IMR-90 (cell line): ENCODE measurements around the gene RLN3. TPM values are rescaled to one million over a fixed set of nuclear protein-coding genes. Genes with fewer than 3 reads are reported as not detected.
A peak's percentile ranks its signal among the peaks of the same experiment; 100 is the strongest.

Source experiments
- ATAC-seq: fragments of 200-7000 bp; cut with Tn5 transposase; 2 replicates; pipeline ENCODE4 v1.9.1; 2020; ENCODE audit warnings: low read depth, mild to moderate bottlenecking, moderate library complexity
- BruUV-seq: library from RNA; stranded (reverse); fragments of 400-500 nt; replicated peaks from 2 replicates; lab custom pipeline; 2021; lab: Mats Ljungman, UMichigan
- CTCF ChIA-PET: fragments of 300-600 bp; formaldehyde crosslinking; extraction: SDS; loops from one replicate; lab custom pipeline; 2021; ENCODE audit warnings: antibody characterized with exemption; lab: Yijun Ruan, JAX
- POLR2A ChIA-PET: fragments of 300-600 bp; sonication (Branson Sonifier 250); formaldehyde crosslinking; loops from one replicate; lab custom pipeline; 2022; ENCODE audit warnings: antibody characterized with exemption; ENCODE audit not compliant: unreplicated experiment; lab: Charles Lee
- DNase-seq: peaks from one replicate; pipeline ENCODE4 v3.0.0; 2013
- H2AFZ ChIP-seq: replicated peaks from 2 replicates; pipeline ENCODE3; 2013; ENCODE audit warnings: low read length, mild to moderate bottlenecking; ENCODE audit not compliant: poor library complexity
- H2AK5ac ChIP-seq: 2 replicates; pipeline ENCODE4 v1.6.1; 2013; ENCODE audit warnings: low read depth, low read length, inconsistent platforms
- H2AK9ac ChIP-seq: replicated peaks from 2 replicates; pipeline ENCODE3; 2013; ENCODE audit warnings: mild to moderate bottlenecking, low read depth, low read length, moderate library complexity; ENCODE audit not compliant: poor library complexity
- H2BK120ac ChIP-seq: 2 replicates; pipeline ENCODE4 v1.6.1; 2013; ENCODE audit warnings: low read depth, low read length, inconsistent platforms
- H2BK15ac ChIP-seq: 3 replicates; pipeline ENCODE4 v1.6.1; 2013; ENCODE audit warnings: low read depth, low read length, inconsistent platforms
- H2BK20ac ChIP-seq: 2 replicates; pipeline ENCODE4 v1.6.1; 2013; ENCODE audit warnings: low read depth, mild to moderate bottlenecking, inconsistent platforms, low read length, moderate library complexity
- H2BK5ac ChIP-seq: 2 replicates; pipeline ENCODE4 v1.6.1; 2013; ENCODE audit warnings: mild to moderate bottlenecking, low read depth, low read length, inconsistent platforms; ENCODE audit not compliant: poor library complexity, severe bottlenecking
- H3K14ac ChIP-seq: replicated peaks from 2 replicates; pipeline ENCODE4 v1.6.1; 2013; ENCODE audit warnings: low read depth, low read length, inconsistent platforms
- H3K18ac ChIP-seq: 2 replicates; pipeline ENCODE4 v1.6.1; 2013; ENCODE audit warnings: low read depth, low read length, control low read depth
- H3K23ac ChIP-seq: 2 replicates; pipeline ENCODE4 v1.6.1; 2013; ENCODE audit warnings: low read depth, low read length, inconsistent platforms
- H3K27ac ChIP-seq: 2 replicates; pipeline ENCODE4 v1.5.1; 2013; ENCODE audit warnings: mild to moderate bottlenecking, control low read depth, low read length; ENCODE audit not compliant: insufficient read depth
- H3K27me3 ChIP-seq: 2 replicates; pipeline ENCODE4 v1.6.1; 2013; ENCODE audit warnings: low read length; ENCODE audit not compliant: control insufficient read depth, insufficient read depth
- H3K36me3 ChIP-seq: 2 replicates; pipeline ENCODE4 v1.6.1; 2013; ENCODE audit warnings: low read length, mixed read lengths; ENCODE audit not compliant: control insufficient read depth, insufficient read depth
- H3K4ac ChIP-seq: 2 replicates; pipeline ENCODE4 v1.6.1; 2013; ENCODE audit warnings: low read depth, low read length, inconsistent platforms
- H3K4me1 ChIP-seq: 2 replicates; pipeline ENCODE4 v1.6.1; 2013; ENCODE audit warnings: low read length, mixed read lengths; ENCODE audit not compliant: control insufficient read depth, insufficient read depth
- H3K4me2 ChIP-seq: 2 replicates; pipeline ENCODE4 v1.6.1; 2013; ENCODE audit warnings: low read depth, mild to moderate bottlenecking, control low read depth, low read length, moderate library complexity
- H3K4me3 ChIP-seq: 2 replicates; pipeline ENCODE4 v1.5.1; 2013; ENCODE audit warnings: low read depth, mild to moderate bottlenecking, control low read depth, low read length, moderate library complexity; ENCODE audit not compliant: insufficient read depth
- H3K56ac ChIP-seq: 2 replicates; pipeline ENCODE4 v1.6.1; 2013; ENCODE audit warnings: low read length, inconsistent platforms; ENCODE audit not compliant: insufficient read depth; ENCODE audit errors: extremely low read depth
- H3K79me1 ChIP-seq, 2 experiments: 2 replicates each; pipeline ENCODE4 v1.6.1; 2013; ENCODE audit warnings: low read length in 2 of 2, inconsistent platforms in 1 of 2, low read depth in 1 of 2
- H3K9ac ChIP-seq: 2 replicates; pipeline ENCODE4 v1.6.1; 2013; ENCODE audit warnings: low read depth, low read length, control low read depth
- H3K9me1 ChIP-seq: 2 replicates; pipeline ENCODE4 v1.6.1; 2013; ENCODE audit warnings: low read length, inconsistent platforms; ENCODE audit not compliant: insufficient read depth
- H3K9me3 ChIP-seq: 2 replicates; pipeline ENCODE4 v1.6.1; 2013; ENCODE audit warnings: low read length; ENCODE audit not compliant: control insufficient read depth, insufficient read depth
- H4K20me1 ChIP-seq: 2 replicates; pipeline ENCODE4 v1.6.1; 2013; ENCODE audit warnings: low read length, inconsistent platforms; ENCODE audit not compliant: insufficient read depth
- H4K5ac ChIP-seq: 2 replicates; pipeline ENCODE4 v1.6.1; 2013; ENCODE audit warnings: mild to moderate bottlenecking, low read depth, low read length, control low read depth
- H4K8ac ChIP-seq, 2 experiments: 2 replicates each; pipeline ENCODE4 v1.6.1; 2013; ENCODE audit warnings: low read depth in 2 of 2, low read length in 2 of 2, control low read depth in 1 of 2, inconsistent platforms in 1 of 2
- H4K91ac ChIP-seq: 2 replicates; pipeline ENCODE4 v1.6.1; 2013; ENCODE audit warnings: low read depth, low read length, inconsistent platforms; ENCODE audit not compliant: insufficient read depth
- BHLHE40 ChIP-seq: fragments of 150-350 bp; IDR thresholded peaks from 2 replicates; pipeline ENCODE4 v1.6.1; 2016; ENCODE audit warnings: mild to moderate bottlenecking, low read depth, low read length
- CEBPB ChIP-seq: IDR thresholded peaks from 2 replicates; pipeline ENCODE4 v1.6.1; 2012; ENCODE audit warnings: low read depth, low read length, improper control_type of control experiment
- CHD1 ChIP-seq: IDR thresholded peaks from 2 replicates; pipeline ENCODE4 v1.6.1; 2012; ENCODE audit warnings: low read depth, low read length, improper control_type of control experiment
- FOS ChIP-seq: fragments of 150-350 bp; IDR thresholded peaks from 2 replicates; pipeline ENCODE4 v1.6.1; 2016; ENCODE audit warnings: low read depth, low read length
- MAZ ChIP-seq: IDR thresholded peaks from 2 replicates; pipeline ENCODE4 v1.6.1; 2012; ENCODE audit warnings: low read depth, mild to moderate bottlenecking, low read length, improper control_type of control experiment, moderate library complexity, borderline replicate concordance
- MXI1 ChIP-seq: IDR thresholded peaks from 2 replicates; pipeline ENCODE4 v1.6.1; 2012; ENCODE audit warnings: low read depth, mild to moderate bottlenecking, low read length, moderate library complexity, borderline replicate concordance
- POLR2A ChIP-seq: IDR thresholded peaks from 2 replicates; pipeline ENCODE4 v1.6.1; 2012; ENCODE audit warnings: mild to moderate bottlenecking, low read depth, low read length
- RAD21 ChIP-seq: IDR thresholded peaks from 2 replicates; pipeline ENCODE4 v1.6.1; 2012; ENCODE audit warnings: low read length, improper control_type of control experiment
- RFX5 ChIP-seq: IDR thresholded peaks from 2 replicates; pipeline ENCODE4 v1.8.0; 2012; ENCODE audit warnings: low read depth, mild to moderate bottlenecking, low read length, moderate library complexity
- WGBS, 2 experiments: methylation state at CpG; one replicate each; pipeline versions ENCODE4 v1.1.5 to v1.1.7; 2013; ENCODE audit warnings: missing lambda C conversion rate in 2 of 2; ENCODE audit not compliant: insufficient read length in 1 of 2; ENCODE audit errors: extremely low coverage in 2 of 2; 5-methylcytosine and 5-hydroxymethylcytosine counted together
- dilution Hi-C: fragments of 300-500 bp; cut with HindIII; formaldehyde crosslinking; loops from one replicate; pipeline ENCODE4 v1.14.3; 2018; ENCODE audit warnings: low sequenced_read_pairs; ENCODE audit not compliant: unreplicated experiment
- in situ Hi-C: fragments of 300-500 bp; cut with MboI; formaldehyde crosslinking; loops from 3 replicates; pipeline ENCODE4 v1.14.3; 2019; ENCODE audit warnings: low sequenced_read_pairs, inconsistent platforms, mixed read lengths
- intact Hi-C: fragments of 100-400 bp; cut with micrococcal nuclease; formaldehyde crosslinking; loops from 2 replicates; pipeline ENCODE4 v1.10.0; 2022
- polyA plus RNA-seq, 3 experiments: library from polyadenylated mRNA; depleted of rRNA; stranded (reverse); fragments of >200 nt; gene quantifications; 2 replicates each; pipeline ENCODE4 v1.2.3, GENCODE V29; 2012; ENCODE audit warnings: low replicate concordance in 1 of 3
- total RNA-seq: library from RNA; depleted of rRNA; stranded (reverse); fragments of >200 nt; gene quantifications from 2 replicates; pipeline ENCODE4 v1.2.3, GENCODE V29; 2012
- TF ChIP-seq, protein P1 (sequence below): fragments of 150-350 bp; IDR thresholded peaks from 2 replicates; pipeline ENCODE4 v1.6.1; 2017; ENCODE audit warnings: mild to moderate bottlenecking, antibody characterized with exemption, low read length, low read depth
- TF ChIP-seq, protein P2 (sequence below): fragments of 150-350 bp; IDR thresholded peaks from 2 replicates; pipeline ENCODE4 v1.6.1; 2016; ENCODE audit warnings: low read depth, mild to moderate bottlenecking, low read length, moderate library complexity, borderline replicate concordance

Gene RLN3
- total and polyA plus RNA-seq, 2 of the 4 experiments (the other 2 are of a cell fraction): not detected

DNA sequence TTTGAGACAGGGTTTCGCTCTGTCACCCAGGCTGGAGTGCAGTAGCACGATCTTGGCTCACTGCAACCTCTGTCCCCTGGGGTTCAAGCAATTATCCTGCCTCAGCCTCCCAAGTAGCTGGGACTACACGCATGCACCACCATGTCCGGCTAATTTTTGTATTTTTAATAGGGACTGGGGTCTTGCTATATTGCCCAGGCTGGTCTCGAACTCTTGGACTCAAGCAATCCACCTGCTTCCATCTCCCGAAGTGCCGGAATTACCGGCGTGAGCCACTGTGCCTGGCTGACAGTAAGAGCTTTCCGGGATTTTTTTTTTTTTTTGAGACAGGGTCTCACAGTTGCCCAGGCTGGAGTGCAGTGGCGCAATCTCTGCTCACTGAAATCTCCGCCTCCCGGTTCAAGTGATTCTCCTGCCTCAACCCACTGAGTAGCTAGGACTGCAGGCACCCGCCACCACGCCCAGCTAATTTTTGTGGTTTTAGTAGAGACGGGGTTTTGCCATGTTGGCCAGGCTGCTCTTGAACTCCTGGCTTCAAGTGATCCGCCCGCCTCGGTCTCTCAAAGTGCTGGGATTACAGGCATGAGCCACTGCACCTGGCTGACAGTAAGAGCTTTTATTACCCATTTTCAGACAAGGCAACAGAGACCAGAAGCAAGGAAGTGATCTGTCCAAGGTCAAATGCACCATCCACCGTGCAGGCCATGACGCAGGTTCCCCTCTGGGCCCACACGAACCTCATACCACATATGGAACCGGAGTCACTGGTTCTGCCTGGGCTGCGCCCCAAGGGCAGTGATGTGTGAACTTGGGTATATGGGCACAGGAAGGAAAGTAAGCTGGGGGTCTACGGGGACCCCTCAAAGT, 42.8 kb upstream of the RLN3 start:
- no peaks in the 10 kb centered on the region for H4K20me1 ChIP-seq

More for the DNA sequence above, 42.8 kb upstream of the RLN3 start:
- dilution Hi-C loops: no loop called here
- TF ChIP-seq FOS (no peak), BHLHE40 (no peak), POLR2A (no peak), MAZ (no peak), RAD21 (no peak), MXI1 (no peak), CEBPB (no peak), CHD1 (no peak), RFX5 (no peak)
- TF ChIP-seq, protein P1, sequence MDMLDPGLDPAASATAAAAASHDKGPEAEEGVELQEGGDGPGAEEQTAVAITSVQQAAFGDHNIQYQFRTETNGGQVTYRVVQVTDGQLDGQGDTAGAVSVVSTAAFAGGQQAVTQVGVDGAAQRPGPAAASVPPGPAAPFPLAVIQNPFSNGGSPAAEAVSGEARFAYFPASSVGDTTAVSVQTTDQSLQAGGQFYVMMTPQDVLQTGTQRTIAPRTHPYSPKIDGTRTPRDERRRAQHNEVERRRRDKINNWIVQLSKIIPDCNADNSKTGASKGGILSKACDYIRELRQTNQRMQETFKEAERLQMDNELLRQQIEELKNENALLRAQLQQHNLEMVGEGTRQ: no peak
- TF ChIP-seq, protein P2, sequence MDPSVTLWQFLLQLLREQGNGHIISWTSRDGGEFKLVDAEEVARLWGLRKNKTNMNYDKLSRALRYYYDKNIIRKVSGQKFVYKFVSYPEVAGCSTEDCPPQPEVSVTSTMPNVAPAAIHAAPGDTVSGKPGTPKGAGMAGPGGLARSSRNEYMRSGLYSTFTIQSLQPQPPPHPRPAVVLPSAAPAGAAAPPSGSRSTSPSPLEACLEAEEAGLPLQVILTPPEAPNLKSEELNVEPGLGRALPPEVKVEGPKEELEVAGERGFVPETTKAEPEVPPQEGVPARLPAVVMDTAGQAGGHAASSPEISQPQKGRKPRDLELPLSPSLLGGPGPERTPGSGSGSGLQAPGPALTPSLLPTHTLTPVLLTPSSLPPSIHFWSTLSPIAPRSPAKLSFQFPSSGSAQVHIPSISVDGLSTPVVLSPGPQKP: no peak
- POLR2A ChIA-PET: no interaction called here
- peaks cover 11% of the 10 kb centered on the region for H3K9me1 ChIP-seq
- no peak overlapping the region for H3K4me2 ChIP-seq
- ATAC-seq (no peak), DNase-seq (no peak)
- no peak overlapping the region for H4K8ac ChIP-seq
- no peaks in the 10 kb centered on the region for H3K27me3 ChIP-seq
- H3K4me1 ChIP-seq: peaks cover 10% of the 10 kb centered on the region
- H4K91ac ChIP-seq: no peak overlapping the region
- no peak overlapping the region for H3K14ac ChIP-seq
- H3K4me3 ChIP-seq: no peak overlapping the region
- H2AFZ ChIP-seq: no peak overlapping the region
- no peak overlapping the region for H3K23ac ChIP-seq
- no peak overlapping the region for H3K9ac ChIP-seq
- H3K56ac ChIP-seq: no peak overlapping the region
- H2BK15ac ChIP-seq: no peak overlapping the region
- H2BK20ac ChIP-seq: no peak overlapping the region
- no peaks in the 10 kb centered on the region for H3K9me3 ChIP-seq
- peaks cover 11% of the 10 kb centered on the region; the same call in 1 of the 2 replicates for H3K36me3 ChIP-seq
- H3K27ac ChIP-seq: no peak overlapping the region
- CTCF ChIA-PET: no interaction called here
- no peak overlapping the region for H2BK5ac ChIP-seq
- BruUV-seq: no TSS peak
- no peak overlapping the region for H2BK120ac ChIP-seq
- H4K5ac ChIP-seq: no peak overlapping the region
- WGBS, 2 experiments: 92% methylated on average over 15 of the region's 25 CpGs; no CpG with 5 or more reads in 1 of the 2 experiments
- in situ Hi-C loops: no loop called here
- no peak overlapping the region for H3K4ac ChIP-seq
- peak overlapping the region; percentile 70 for H2AK9ac ChIP-seq
- intact Hi-C loops: no loop called here
- H3K79me1 ChIP-seq: peaks cover 0 to 23% of the 10 kb centered on the region in 2 experiments; a peak in 1 of 4 replicates
- H2AK5ac ChIP-seq: no peak overlapping the region
- H3K18ac ChIP-seq: no peak overlapping the region
